ENCODE data around the gene KLHDC7A.
"Not testable (repeated sequence)": the region's sequence is repeated elsewhere in the genome, so short reads cannot be mapped to it uniquely, and the experiment has no call there.

Gene KLHDC7A

DNA sequence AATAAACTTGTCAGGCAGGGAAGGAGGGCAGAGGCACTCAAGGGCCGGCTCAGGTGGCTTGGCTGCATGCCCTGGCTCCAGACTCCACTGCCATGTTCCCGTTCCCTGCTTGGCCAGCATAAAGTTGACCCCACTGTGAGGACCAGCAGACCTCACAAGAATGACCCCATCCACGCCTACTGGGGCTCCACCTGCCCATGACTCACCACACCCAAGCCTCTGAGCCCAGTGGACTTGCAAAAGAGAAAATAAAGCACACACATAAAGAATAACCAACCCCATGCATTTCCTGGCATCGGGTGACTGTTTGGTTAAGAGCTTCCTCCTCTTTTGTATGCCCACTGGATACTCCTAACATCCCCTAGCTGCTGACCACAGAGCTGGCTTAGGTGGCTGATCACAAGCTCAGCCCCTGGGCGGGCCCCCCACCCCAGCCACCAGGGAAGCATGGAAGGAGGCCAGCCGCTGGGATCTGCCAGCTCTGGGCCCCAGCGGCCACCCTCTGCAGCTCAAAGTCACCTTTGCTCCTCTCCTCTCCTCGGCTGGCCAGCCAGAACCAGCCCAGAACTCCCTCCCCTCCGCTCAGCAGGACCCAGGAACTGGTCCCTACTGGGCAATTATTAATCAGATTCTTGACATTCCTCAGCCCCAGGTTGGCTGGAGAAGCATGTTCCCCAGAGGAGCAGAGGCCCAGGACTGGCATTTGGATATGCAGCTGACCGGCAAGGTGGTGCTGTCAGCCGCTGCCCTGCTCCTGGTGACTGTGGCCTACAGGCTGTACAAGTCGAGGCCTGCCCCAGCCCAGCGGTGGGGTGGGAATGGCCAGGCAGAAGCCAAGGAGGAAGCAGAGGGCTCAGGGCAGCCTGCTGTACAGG lies at the start of gene KLHDC7A:
Gene KLHDC7A, plus strand, starts transcription at position 616 of the 875 bp plus-strand sequence. Its CDS starts 52 bp downstream, at position 668.
- intact Hi-C loops (cut with DNase I), result no loop called here
- DNase-seq, result peak in 2 of 42 donors; percentile 20 to 24

DNA sequence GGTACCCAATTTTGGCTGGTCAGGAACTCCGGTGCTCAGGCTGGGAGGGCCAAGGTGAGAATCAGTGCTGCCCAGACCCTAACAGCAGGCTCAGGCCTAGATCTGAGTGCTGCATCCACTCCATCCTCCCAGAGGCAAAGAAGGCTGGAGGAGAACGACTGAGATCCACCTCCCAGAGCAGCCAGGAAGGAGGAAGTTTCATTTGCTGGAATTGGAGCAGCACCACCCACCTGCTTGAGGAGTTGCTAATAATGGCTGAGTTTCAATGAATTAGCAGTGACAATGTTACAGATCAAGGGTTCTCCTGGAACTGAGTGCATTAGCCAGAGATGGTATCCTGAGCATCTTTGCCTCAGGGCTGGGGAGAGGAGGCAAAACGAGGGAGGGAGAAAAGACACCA lies 46.7 kb upstream of the KLHDC7A start:
- intact Hi-C loops (cut with DNase I), result no loop called here
- peak in 31 of 42 donors; percentile 1 to 82 (median 26) for DNase-seq

DNA sequence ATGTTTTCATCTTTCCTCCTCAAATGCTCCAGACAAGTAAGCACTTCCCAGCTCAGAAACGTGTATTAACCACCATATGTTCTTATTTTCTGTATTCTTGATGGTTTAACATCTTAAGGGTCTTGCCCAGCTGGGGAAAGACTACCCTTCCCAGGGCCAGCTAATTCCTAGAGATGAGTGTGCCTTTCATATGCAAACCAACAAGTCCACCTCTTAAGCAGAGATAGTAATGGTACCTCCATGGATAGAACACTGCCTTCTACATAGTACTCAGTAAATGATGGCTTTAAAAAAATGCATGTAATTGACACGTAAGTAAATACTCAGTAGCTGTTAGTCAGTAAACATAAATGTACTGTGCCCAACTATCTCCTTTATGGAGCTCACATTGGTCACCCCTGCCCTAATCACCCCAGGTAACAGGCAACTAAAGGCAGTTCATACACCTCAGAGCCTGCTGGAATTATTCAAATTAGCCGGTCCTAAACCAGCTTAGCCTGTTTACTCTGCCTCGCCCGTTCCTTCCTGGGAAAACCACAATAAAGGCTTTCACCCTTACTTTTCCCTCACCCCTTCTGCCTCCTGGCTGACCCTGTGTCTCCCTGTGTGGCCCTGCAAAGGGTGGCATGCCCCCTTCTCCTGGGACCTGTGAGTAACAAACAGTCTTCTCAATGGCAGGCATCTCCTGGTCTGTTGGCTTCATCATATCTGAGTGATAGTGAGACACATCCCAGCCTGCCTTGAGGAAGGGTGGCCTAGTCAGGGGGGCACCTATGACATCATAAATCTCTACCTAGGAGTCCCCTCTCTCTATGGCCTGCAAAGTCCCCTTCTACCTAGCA lies 40.1 kb upstream of the KLHDC7A start:
- intact Hi-C loops (cut with DNase I), result no loop called here
- DNase-seq, result no peak

DNA sequence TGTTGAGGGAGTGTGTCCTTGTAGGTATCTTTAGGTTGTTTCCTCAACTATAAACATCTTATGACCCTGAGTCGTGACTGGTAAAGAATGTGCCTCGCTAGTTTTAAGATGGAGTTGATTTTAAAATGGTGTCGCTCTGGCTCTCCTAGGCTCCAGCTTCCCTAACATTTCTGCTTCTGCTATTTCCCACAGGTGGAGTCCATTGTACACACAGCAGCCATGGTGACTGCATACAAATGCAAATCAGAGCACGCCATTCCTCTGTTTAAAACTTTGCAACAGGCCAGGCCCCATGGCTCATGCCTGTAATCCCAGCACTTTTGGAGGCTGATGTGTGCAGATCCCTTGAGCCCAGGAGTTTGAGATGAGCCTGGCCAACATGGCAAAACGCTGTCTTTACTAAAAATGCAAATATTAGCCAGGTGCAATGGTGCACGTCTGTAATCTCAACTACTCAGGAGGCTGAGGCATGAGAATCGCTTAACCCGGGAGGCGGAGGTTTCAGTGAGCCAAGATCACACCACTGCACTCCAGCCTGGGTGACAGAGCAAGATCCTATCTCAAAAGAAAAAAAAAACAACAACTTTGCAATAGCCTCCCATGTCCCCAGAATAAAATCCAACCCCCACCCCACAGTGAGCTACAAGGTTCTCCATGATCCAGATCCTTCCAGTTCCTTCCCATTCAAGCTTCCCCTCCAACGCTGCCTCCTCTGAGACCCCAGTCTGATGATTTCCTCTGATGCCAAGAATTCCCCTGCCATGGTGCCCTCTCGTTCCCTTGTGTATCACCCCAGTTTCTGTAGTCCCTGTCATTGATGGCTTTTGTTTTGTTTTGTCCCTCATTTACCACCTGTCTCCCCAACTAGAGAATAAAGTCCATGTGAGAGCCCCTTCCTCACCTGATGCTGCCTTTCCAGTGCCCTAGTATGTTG lies 36.9 kb upstream of the KLHDC7A start:
- intact Hi-C loops (cut with DNase I), result no loop called here
- no peak for DNase-seq

DNA sequence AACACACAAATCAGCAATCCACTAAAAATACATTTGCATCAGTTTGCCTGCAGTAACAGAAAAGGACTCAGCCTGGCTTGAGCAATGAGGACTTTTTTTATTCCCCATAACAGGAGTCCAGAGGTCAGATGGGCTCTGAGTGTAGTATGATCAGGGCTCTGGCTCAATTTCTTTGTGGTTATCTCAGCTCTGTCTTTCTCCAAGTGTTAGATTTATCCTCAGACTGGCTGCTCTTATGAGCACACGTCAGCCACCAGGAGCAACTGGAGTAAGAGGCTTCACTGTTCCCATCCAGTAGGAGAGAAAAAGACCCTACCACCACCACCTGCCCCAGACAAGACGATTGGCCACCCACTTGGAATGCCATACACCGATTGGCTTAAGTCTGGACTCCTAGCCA lies 36.2 kb upstream of the KLHDC7A start:
- intact Hi-C loops (cut with DNase I), result no loop called here
- DNase-seq, result no peak

DNA sequence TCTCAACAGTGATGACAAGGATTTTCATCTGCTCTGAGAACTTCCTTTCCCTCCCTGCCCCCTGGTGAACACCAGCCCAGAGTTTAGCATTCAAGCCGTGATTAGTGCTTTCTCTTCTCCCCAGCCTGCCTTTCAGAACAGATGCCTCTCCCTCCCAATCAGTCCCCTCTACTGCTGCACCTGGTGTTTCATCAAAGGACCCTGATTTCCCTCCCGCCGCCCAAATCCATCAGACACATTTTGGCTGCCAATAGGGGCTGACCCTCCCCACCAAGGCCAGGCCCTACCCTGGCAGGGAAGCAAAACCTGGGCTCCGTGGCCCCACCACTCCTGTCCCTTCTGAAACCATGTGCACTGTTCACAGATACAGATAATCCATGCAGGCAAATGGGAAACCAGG lies 34.0 kb upstream of the KLHDC7A start:
- intact Hi-C loops (cut with DNase I), result no loop called here

DNA sequence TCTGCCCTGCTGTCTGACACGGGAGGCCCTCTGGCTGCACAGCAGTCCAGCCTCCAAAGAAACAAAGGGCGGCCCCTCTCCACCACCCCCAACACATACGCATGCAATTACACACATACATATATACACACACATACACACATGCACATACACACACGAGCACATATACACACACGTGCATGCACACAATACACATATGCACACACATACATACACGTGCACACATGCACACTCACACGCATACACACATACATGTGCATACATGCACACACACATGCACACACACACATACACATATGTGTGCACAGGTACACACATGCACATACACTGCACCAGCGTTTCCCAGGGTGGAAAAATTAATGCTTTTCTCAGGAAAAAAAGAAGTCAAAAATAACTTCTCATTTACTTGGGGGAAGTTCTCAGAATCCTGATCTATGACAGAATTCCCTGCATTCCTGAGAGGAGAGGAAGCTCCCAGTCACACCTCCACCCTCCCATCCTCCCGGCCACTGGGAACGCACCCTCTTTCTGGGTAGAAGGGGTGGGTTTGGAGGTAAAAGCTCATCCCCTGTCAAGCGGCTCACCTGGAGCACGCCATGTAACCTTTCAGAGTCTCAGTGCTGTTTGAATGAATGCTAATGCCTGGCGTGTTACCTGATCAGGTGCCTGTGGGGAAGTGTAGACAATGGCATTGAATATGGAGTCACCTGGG lies 33.1 kb upstream of the KLHDC7A start:
- no peak for DNase-seq

More for the DNA sequence above, 34.0 kb upstream of the KLHDC7A start:
- no peak for DNase-seq

DNA sequence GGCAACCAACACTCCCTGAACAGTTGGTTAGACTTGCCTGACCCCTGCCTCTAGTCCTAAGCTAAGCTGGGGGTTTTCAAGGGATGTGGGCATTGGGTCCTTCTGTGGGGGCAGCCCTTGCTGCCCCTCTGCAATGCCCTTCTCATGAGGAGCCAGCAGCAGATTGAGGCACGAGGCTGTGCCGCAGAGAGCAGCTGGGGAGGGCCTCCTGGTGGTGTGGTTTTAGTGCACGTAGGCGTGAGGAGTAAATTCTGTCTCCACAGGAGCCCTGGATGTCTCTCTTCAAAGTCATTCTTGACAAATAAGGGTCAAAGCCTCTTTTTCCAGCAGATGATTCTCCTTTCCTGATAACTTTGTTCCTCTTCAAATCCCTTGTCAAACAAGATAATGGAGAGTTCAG lies 31.8 kb upstream of the KLHDC7A start:
- DNase-seq, result no peak
- intact Hi-C loops (cut with DNase I), result no loop called here

More for the DNA sequence above, 33.1 kb upstream of the KLHDC7A start:
- intact Hi-C loops (cut with DNase I), result no loop called here

DNA sequence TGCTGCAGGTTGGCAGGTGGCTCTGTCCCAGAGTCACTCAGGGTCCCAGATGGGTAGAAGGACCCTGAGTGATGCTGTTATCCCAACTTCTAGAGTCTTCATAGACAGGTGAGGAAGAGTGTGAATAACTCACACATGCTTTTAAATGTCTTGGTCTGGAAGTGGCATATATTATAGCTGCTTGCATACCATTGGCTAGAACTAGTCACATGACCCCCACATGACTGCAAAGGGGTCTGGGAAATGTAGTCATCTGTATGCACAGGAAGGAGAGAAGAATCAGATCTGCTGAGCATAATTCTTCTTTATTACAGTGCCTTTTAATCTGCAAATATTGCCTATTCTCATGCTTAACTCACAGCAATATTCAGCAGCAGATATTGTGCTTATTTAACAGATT lies 28.2 kb upstream of the KLHDC7A start:
- intact Hi-C loops (cut with DNase I), result no loop called here
- DNase-seq, result peak in 6 of 42 donors; percentile 7 to 25 (median 20)

DNA sequence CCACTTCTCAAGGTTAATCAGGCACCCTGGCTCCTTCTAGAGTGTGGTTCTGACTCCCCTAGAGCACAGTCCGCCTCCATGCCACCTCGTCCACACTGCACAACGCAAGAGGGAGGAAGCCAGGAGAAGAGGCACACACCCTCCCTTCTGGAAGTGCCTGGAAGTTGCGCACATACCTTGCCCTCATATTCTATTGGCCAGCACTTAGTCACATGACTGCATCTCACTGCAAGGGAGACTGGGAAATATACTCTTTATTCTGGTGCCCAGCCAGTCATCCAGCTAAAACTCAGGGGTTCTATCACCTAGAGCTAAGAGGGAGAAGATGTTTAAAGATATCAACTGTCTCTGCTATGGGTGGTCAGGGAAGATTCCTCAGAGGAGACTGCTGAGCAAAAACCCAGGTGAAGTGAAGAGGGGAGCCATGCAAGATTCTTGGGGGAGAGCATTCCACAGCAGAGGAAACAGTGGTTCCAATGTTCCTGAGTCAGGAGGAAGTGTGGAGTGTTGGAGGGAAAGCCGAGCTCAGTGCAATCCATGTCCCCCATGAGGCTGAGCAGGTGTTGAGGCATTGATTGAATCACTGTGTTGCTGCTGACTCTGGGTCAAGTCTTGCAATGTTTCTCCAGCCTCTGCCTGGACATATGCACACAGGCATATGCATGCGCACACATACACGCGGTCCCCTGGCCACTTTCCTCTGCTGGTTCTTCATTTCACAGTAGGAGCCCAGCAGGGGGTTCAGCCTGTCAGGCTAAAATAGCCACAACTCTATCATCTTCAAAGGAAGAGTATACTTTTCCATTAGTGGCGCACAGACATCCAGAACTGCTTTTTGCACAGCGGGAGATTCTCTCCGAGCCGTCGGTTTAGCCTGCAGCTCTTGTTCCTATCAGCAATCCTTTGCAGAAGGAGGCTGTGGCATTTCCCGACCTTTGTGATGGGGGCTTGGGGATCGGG lies 22.3 kb upstream of the KLHDC7A start:
- DNase-seq, result no peak
- intact Hi-C loops (cut with DNase I), result no loop called here

DNA sequence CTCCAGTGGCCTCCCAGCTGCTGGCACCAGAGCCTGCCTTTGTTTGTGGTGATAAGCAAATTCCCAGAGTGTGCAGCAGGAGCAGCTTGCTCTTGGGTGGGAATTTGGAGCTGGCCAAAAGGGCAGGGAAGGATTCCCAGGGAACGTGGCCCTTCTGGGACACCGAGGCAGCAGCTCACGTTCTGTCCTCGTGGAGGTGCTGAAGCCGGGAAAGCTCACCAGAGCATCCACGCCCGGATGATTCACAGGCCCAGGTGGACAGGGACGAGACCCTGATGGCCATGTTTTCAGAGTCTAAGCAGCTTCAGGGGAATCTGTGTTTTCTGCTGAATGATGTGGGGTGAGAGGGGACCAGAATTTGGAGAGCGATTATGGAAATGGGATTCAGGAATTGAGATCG lies 19.1 kb upstream of the KLHDC7A start:
- intact Hi-C loops (cut with DNase I), result no loop called here
- no peak for DNase-seq

DNA sequence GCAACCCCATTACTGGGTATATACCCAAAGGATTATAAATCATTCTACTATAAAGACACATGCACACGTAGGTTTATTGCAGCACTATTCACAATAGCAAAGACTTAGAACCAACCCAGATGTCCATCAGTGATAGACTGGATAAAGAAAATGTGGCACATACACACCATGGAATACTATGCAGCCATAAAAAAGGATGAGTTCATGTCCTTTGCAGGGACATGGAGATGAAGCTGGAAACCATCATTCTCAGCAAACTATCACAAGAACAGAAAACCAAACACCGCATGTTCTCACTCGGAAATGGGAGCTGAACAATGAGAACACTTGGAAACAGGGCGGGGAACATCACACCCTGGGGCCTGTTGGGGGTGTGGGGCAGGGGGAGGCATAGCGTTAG lies 18.2 kb upstream of the KLHDC7A start:
- intact Hi-C loops (cut with DNase I); DNase-seq: not testable (repeated sequence)

DNA sequence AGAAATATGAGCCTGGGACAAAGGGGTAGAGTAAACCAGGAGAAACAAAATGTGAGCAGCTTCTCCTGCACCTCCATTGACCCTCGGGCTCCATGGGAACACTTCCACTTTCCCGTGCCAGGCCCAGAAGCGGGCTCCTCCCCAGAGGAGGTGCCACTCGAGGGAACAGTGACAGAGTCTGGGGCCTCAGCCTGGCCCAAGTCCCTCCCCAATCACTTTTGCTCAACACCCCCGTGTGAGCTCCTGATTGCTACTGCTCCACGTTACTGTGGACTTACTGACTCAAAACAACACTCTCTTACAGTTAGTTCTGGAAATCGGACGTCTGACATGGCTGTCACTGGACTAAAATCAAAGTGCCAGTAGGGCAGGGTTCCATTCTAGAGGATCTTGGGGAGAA lies 17.7 kb upstream of the KLHDC7A start:
- no peak for DNase-seq
- intact Hi-C loops (cut with DNase I), result no loop called here

DNA sequence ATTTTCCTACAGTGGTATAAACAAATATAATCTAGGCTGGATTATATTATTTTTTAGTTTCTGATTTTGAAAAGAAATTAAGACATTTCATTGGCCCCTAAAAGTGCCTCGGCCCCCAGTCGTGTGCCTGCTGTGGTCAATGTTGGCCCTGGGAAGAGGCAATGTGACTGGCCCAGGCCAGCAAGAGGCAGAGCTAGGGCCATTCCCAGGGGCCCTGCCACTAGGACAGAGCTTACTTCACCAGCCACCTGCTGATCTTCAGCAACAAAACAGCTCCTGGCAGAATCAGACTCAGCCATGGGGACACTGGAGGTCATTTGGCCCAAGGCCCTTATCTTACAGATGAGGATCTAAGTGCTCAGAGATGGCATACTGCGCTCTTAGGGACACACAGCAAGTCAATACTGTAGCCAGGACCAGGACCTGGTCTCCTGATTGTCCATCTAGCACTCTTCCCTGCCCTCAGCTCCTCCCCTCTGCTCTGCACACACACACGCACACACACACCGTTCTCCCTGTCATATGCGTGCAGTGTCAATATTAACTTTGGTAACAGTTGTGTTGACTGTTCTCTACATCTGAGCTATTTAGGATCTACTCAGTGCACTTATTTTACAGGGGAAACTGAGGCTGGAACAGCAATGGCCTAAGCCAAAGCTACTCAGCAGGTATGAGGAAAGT lies 16.6 kb upstream of the KLHDC7A start:
- no peak for DNase-seq
- intact Hi-C loops (cut with DNase I), result no loop called here

DNA sequence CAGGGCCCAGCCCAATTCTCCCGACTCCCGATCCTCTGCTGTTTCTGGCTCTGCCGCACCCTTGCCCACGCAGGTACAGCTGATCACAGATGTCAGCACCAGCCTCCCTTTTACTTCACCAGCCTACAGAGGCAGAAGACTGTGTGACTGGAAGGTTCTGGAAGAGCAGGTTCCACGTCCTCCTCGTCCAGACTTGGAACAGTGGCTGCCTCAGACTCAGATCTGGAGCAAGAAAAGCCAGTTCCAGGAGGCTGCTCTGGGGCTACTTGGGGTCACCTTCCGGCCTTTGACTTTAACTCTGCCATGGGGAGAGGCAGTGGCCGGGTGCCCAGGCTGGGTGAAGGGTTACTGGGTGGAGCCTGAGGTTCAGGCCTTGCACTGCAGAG lies 16.1 kb upstream of the KLHDC7A start:
- peak in 33 of 42 donors; percentile 4 to 69 (median 31) for DNase-seq
- intact Hi-C loops (cut with DNase I), result no loop called here

DNA sequence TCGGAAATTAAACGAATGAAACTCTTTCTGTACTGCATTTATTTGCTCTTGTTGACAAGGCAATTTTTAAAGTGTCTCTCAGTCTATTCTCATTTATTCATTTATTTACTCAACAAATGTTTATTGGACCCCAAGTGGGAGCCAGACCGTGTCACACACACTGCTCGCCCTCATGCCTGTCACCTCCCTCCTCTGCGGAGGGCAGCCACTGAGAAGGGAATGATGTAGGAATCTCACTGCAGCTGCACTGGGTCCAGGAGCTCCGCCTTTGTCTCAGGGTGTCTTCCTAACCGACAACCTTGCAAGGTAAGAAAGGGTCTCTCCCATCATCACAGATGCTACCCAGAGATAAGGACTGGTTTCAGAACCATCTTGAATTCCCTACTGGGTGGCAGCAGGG lies 14.1 kb upstream of the KLHDC7A start:
- DNase-seq, result no peak

DNA sequence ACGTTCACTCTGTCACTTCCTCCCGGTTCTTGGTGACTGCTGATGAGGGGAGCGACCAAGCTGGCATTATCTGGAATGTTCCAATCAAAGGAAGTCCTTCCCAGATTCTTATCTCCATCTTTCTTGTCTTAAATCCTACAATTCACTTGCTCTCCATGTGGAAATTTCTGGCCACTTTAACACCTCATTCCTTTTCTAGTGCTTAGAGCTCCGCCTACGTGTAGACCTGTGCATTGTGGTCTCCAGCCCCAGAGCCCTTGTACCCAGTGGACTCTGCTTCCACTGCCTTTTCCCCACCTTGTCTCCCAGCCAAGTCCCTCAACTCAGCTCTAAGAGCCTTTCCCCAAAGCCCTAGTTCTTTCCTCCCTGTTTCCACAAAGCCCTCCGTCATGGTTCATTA lies 12.2 kb upstream of the KLHDC7A start:
- no peak for DNase-seq
- intact Hi-C loops (cut with DNase I), result no loop called here

More for the DNA sequence above, 14.1 kb upstream of the KLHDC7A start:
- intact Hi-C loops (cut with DNase I), result no loop called here
